T-helper 1 cell treated with Interleukin-12 subunit alpha and Interleukin-12 subunit beta and Interleukin-4 antibody, amounts not matched to agents 30 ng/mL and 1 ng/mL, for 36 hours (primary cell): ENCODE measurements around the gene KIAA1549. TPM values are rescaled to one million over a fixed set of nuclear protein-coding genes. Genes with fewer than 3 reads are reported as not detected.

Experiments used
- intact Hi-C: fragments of 100-400 bp; cut with micrococcal nuclease; formaldehyde crosslinking; loops from one replicate; pipeline ENCODE4 v1.15.1; 2024
- total RNA-seq: library from RNA; stranded (reverse); gene quantifications from 2 replicates; pipeline ENCODE4 v1.2.3, GENCODE V29; 2022

The KIAA1549 gene
- total RNA-seq, 1 donor from 2014 or later: 0.42 TPM

DNA sequence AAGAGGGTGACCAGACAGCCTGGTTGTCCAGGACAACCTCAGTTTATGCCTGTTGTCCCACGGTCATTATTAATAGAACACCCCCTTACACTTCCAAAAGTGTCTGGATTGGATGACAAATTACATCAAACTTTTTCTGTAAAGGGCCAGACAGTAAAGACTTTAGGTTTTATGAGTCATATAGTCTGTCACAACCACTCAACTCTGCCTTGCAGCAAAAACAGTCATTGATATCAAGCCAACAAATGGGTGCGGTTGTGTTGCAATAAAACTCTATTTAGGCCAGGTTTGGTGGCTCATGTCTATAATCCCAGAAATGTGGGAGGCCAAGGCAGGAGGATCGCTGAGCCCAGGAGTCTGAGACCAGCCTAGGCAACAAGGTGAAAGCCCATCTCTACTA, 116.5 kb downstream of the KIAA1549 start:
- intact Hi-C loops: loop anchor here (2.0 to 10.0 kb wide), 5 partner anchors 52 to 1207 kb away; no protein-coding TSS in a partner anchor

DNA sequence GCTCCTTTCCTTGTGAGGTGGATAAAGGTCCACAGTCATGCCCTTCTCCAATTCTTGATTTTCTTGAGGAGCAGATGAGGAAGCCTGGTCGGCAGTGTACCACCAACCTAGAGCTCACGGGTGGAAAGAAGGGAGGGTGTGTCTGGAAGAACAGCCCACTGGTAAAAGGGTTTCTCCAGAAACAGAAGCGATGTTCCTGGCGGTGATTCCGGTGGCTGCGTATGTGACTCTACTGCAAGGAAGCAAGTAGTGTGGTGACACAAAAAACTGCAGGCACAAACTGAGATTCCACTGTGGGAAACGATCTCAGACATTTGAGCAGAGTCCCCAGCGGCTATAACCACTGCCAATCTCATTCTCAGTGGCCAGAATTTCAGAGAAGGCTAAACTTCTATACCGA, 117.3 kb downstream of the KIAA1549 start:
- intact Hi-C loops: loop anchor here (2.0 to 10.0 kb wide), 2 partner anchors 111 to 929 kb away; no protein-coding TSS in a partner anchor

DNA sequence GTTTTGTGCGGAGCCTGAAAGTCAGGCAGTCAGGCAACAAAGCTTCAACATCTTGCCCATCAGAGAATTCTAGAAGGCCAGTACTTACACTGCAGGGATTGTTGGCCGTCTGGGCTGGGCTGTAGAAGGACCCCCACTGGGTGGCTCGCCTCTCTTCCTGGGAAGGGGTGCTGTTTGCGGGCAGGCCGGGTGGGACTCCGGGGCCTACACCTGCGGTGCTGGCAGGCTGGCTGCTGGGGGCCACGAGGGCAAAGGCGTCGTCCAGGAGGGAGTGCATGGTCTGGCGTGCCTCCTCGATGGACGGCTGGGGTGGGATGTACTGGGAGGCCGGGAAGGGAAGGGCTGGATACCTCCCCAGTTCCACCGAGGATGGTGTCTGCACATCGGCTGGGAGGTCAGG, 120.1 kb downstream of the KIAA1549 start:
- intact Hi-C loops: loop anchor here (10.0 kb wide), 1 partner anchor 926 kb away; no protein-coding TSS in a partner anchor

DNA sequence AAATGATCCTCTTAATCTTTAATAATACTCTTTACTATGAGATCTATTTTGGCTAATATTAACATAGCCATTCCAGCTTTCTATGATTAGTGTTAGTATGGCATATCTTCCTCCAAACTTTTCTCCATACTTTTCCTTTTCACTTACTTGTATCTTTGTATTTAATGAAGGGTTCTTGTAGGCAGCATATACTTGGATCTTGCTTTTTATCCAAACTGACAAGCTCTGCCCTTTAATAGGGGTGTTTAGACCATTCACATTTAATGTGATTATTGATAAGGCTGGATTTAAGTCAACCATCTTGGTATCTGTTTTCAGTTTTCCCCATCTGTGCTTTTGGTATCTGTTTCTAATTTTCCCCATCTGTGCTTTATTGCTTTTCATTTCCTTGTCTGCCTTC, 123.5 kb downstream of the KIAA1549 start:
- intact Hi-C loops: no loop called here

DNA sequence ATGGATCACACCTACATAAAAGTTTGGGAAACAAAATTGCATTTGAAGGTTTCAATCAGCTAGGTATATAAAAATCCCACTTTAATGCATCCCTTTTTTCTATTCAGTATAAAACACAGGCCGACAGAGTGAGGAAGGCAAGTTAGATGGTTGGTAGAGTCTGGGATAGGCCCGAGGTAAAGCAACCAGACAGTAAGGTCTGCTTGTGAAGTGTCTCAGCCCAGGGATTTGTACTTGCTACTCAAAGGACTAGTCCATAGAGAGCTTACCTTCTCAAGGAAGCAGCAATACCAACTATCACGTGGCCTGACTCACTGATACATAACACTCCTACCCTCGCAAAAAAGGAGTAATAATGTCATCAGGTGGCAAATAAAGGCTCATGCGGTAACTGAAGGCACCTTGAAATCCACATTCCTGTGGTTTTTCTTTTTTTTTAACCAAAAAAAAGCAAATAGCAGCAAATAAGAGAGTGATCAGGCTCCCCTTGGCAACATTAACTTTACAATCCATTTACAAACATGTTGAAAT, 127.0 kb downstream of the KIAA1549 start:
- intact Hi-C loops: no loop called here

DNA sequence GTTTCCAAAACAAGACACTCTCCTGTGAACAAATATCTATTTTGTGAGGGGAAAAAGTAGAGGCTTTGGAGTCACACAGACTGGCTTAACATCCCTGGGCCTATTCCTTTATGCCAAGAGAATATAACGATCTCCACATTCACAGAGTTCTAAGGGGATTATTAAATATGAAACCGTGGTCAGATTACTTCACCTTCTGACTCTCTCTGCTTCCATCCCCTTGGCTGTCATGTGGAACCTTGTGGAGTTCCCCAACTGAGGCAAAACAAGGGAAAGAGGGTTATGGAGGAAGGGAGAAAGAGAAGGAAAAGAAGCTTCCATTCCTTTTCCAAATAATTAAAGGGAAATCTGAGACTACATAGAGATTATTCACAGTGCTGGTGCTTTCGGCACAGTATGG, 127.7 kb downstream of the KIAA1549 start:
- intact Hi-C loops: no loop called here

DNA sequence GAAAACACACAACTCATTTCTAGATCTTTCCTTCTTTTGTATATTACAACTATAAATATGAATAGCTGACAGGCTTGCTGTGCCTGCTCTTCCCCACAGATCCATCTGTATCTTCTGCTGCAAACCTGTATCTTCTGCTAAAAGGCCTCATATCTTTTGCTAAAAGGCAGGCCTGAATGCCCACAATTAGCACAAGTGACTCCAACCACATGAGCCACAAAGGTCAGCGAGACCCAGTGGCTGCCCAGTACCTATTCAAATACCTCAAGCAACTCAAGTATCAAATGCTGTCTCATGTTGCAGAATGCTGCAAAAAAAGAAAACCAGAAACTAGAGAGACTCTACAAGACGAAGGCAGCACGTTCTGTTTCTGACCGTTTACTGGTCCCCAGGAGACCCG, 128.7 kb downstream of the KIAA1549 start:
- intact Hi-C loops: no loop called here

DNA sequence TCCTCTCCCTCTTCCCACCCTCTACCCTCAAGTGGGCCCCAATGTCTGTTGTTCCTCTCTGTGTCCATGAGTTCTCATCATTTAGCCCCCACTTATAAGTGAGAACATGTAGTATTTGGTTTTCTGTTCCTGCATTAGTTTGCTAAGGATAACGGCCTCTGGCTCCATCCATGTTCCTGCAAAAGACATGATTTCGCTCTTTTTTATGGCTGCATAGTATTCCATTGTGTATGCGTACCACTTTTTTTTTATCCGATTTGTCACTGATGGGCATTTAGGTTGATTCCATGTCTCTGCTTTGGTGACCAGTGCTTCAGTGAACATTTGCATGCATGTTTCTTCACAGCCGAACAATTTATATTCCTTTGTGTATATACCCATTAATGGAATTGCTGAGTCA, 131.5 kb downstream of the KIAA1549 start:
- intact Hi-C loops: no loop called here

DNA sequence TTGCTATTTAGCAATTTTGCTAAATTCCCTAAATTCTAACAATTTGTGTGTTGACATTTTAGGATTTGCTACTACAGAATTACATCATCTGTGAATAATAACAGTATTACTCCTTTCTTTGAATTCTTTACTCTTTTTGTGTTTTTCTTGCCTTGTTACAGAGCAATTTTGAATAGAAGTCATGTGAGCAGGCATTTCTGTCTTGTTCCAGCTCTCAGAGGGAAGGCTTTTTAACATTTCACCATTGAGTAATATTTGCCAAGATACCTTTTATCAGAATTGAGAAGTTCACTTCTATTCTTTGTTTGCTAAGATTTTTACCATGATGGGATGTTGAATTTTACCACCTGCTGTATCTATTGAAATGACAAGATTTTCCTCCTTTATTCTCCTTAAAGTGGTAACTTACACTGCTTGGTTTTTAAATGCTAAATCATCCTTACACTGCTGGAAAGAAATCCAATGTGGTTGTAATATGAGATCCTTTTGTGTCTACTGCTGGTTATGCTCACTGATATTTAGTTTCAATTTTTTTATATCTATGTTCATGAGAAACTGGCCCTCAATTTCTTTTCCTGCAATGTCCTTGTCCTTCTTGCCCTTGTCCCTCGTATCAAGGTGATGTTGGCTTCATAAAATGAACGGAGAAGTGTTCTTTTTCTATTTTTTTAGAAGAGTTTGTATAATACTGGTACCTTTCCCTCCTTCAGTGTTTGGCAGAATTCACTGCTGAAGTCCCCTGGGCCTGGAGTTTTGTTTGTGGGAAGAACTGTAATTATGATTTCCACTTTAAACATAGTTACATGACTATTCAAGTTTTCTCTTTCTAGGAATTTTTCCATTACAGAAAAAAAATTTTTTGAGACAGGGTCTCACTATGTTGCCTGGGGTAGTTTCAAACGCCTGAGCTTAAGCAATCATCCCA, 132.9 kb downstream of the KIAA1549 start:
- intact Hi-C loops: no loop called here

DNA sequence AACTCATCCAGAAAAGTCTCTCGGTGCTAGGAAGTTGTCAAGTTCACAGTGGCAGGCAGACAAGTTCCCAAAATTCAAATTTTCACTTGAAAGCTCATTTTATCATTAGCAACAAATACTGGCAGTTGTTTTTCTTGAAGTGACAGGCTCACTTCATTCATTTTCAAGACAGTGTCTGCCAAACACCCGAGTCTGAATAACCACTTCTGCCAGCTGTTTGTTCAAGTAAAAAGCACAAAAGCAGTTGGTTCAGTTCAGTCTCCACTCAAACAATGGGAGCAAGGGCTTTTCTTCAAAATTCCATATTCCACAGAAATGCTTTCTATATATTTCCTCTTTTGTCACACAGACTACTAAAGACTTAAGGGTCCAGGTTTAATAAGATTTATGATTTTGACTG, 135.5 kb downstream of the KIAA1549 start:
- intact Hi-C loops: no loop called here

DNA sequence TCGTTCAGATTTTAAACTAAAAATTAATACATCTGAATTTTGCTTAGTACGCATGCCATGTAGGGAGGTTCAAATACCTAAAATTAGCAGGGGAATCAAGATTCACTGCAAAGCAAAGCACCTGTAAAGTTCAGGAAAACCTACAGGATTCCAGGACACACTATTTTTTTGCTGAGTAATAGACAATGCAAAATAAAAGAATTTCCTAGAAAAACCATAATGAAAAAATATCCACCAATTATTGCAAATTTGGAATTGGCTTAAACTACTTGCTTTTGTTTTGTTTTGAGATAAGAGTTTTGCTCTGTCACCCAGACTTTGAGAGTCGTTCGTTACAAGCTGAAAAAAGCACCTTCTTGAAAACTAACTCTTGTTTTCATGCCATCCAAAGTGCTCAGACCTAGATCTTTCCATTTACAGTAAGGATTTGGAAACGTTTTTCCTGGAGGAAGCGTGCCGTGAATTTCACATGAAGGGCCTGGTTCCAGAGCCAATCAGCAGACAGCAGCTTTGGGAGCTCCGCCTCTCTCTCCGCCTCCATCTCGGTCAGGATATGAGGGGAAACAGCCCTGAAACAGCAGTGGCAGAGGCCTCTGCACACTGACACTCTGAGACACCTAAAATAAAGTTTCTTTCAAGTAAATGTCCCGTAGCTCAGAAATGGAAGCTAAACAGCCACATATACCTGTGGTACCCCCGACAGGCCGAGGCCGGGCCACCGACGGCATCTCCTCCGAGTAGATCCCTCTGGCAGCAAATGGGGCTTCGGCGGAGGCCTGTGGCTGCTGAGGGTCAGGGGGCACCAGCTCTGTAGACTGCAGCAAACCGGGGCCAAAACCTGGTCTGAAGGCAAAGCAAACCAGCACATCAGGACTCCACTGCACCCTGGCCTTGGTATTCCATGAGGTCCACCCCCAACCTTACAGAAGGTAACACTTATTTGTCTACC, 137.3 kb downstream of the KIAA1549 start:
- intact Hi-C loops: no loop called here

DNA sequence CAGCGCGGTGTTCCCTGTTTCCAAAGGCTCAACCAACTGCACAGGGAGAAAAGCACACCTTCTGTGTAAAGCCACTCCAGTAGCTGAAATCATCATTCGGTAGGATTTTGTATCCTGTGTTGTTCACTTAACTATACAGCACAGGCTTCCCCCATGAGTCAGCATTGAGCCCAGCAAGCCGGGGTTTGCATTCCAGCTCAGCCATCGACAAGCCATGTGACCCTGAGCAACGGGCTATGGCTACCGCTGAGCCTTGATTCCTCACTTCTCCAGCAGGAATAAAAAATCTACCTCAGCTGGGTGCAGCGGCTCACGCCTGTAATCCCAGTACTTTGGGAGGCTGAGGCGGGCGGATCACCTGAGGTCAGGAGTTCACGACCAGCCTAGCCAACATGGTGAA, 139.1 kb downstream of the KIAA1549 start:
- intact Hi-C loops: no loop called here

DNA sequence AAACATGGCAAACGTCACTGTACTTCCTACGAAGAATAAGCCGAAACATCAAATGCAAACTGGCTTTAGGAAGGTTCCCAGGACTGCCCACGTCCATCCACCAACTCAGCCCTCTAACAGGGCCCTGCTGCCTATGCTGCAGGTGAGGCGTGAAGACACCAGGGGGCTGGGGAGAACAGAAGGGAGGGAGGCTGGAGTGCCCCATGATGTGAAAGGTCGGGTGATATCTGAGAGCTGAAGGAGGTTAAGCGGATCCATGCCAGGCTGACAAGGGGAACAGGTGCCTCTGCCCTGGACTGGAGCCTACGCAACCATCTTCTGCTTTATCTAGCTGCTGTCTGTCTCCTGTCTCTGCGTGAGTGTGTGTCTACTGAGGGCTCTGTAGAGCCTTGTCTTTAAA, 143.0 kb downstream of the KIAA1549 start:
- intact Hi-C loops: no loop called here

DNA sequence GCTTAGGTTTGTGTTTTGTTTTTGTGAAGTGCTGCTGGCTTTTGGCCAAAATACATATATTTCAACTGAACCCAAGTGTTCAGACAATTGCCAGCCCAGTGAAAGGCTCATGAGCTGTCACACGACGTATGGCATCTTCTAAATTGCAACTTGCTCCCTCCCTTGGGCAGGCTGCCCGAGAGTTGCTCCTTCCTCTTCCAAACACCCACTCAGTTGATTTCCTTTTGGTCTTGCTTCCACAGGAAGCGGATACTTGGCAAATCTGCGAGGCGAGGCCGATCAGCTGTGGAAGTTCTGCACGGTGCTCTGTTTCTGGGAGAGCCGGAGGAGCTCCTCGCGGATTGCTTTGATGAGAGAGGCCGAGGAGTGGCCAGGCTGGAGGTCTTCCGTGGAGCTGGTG, 143.6 kb downstream of the KIAA1549 start:
- intact Hi-C loops: no loop called here

DNA sequence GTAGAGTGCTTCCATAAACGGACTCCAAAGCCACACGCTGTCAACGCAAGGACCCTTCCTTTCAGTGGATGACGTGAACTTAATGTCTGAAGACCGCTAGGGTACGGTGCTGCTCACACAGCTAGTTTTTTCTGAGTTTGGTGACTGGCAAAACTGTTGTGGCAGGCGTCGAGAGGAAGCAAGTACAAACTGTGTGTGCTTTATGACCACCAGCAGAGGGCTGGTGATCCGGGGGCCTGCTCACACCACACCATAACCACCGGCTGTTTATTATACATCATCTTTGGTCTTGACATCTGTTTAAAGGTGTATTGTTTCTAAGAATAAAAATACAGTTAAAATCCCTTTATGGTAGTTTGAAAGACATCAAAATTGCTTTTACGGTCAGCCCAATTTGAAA, 146.1 kb downstream of the KIAA1549 start:
- intact Hi-C loops: no loop called here

DNA sequence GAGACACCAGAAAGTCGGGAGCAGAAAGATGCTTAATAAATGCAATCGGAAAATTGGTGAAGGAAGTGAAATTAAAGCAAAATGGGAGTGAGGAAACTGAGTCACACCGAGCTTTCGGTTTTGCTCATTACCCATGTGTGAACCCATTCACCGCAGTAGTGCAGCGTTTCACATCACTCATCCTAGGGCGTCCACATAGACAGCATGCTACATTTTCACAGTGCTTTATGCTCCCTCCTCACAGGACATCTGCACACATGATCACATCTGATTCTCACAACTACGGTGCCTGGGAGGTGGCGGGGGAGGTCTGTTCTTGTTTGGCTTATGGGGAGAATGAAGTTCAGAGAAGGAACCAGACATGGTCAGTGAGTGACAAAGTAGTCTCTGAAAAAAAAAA, 146.6 kb downstream of the KIAA1549 start:
- intact Hi-C loops: no loop called here

DNA sequence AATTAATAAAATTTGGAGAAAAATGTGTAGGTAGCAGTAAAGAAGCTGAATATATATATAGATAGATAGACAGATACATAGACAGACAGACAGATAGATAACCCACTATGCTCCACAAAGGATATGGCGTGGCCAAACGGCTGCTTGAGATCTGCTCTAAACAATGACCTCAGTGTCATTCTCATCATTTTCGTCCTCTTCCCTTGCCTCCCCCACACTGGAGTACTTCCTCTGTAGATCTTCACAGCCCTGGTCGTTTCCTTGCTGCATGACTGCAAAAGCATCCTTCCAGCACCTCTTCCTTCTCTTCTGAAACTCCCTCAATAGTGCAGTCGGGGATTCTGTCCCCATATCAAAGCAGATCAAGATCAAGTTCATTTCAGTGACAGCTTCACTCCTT, 147.6 kb downstream of the KIAA1549 start:
- intact Hi-C loops: no loop called here

DNA sequence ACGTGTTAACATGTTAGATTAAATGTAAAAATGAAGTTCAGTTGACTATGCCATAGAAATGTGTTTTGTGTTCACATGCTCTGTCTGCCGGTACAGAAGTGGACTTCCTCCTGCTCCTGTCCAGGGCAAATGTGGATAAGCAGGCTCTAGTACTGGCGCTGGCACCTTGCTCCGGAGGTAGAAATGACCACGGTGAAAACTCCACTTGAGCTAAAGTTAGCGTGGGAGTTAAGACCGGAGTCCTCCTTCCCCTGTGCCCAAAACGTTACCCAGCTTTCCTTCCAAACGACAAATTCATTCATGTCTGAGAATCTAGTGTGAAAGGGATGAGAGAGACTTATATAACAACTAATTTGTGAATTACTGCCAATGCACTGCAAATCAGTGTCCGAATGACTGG, 148.2 kb downstream of the KIAA1549 start:
- intact Hi-C loops: no loop called here

DNA sequence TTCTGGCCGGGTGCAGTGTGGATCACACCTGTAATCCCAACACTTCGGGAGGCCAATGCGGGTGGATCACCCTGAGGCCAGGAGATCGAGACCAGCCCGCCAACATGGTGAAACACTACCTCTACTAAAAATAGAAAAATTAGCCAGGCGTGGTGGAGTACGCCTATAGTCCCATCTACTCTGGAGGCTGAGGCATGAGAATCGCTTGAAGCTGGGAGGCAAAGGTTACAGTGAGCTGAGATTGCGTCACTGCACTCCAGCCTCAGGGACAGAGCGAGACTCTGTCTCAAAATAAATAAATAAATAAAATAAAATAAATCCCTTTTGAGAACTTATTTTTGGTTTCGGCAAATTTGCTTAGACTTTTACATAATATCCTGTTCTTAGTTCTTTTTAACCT, 151.9 kb downstream of the KIAA1549 start:
- intact Hi-C loops: no loop called here

DNA sequence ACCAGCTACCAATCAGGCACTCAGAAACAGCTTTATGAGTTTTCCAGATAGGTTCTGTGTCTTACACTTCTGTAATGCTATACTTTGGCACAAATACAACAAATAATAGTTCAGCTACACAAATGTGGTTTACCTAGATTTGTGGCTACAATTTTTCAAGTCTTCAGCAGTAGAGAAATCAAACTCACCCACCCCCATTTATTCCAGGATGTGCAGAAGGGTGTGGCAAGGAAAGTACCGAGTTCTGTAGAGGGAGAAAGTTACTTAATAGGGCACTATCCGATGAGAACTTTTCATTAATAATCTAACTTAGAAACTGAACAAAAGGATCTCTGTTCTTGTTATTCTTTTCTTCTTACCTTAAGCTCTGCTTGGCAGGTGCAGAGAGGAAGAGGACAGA, 152.9 kb downstream of the KIAA1549 start:
- intact Hi-C loops: no loop called here

DNA sequence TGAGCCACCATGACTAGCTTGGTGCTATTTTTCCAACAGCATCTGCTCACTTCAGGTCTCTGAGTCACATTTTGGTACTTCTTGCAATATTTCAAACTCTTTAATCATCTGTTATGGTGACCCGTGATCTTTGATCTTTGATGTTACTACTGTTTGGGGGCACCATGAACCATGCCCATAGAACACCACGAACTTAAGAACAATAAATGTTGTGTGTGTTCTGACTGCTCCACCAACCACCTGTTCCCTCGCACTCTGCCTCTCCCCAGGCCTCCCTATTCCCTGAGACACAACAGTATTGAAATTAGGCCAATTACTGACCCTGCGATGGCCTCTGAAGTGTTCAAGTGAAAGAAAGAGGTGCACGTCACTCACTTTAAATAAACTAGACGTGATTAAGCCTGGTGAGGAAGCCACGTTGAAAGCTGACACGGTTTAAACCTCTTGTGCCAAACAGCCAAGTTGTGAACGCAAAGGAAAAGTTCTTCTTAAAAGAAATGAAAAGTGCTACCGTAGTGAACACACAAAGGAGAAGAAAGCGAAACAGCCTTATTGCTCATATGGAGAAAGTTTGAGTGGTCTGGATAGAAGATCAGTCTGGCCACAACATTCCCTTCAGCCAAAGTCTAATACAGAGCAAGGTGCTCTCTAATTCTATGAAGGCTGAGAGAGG, 156.0 kb downstream of the KIAA1549 start:
- intact Hi-C loops: no loop called here
